NCI-H2196 treated with DMSO at 0.1 percent for 48 hours (cell line): Measurements from ENCODE around the gene PISD.
"Not testable (repeated sequence)": the region's sequence is repeated elsewhere in the genome, so short reads cannot be mapped to it uniquely, and the experiment has no call there.

Experiments
- DNase-seq: peaks from one replicate; lab custom pipeline; 2025; ENCODE audit not compliant: unreplicated experiment; lab: John Stamatoyannopoulos, UW

Gene PISD

GRCh38 chr22:31610611-31611010 is 51.4 kb downstream of the PISD start:
- no peak for DNase-seq

GRCh38 chr22:31609716-31610115 is 52.3 kb downstream of the PISD start:
- no peak for DNase-seq

GRCh38 chr22:31607696-31608095 is 54.3 kb downstream of the PISD start:
- DNase-seq = no peak

- DNase-seq = no peak
Observed at GRCh38 chr22:31605851-31606585, 56.0 kb downstream of the PISD start.

DNA sequence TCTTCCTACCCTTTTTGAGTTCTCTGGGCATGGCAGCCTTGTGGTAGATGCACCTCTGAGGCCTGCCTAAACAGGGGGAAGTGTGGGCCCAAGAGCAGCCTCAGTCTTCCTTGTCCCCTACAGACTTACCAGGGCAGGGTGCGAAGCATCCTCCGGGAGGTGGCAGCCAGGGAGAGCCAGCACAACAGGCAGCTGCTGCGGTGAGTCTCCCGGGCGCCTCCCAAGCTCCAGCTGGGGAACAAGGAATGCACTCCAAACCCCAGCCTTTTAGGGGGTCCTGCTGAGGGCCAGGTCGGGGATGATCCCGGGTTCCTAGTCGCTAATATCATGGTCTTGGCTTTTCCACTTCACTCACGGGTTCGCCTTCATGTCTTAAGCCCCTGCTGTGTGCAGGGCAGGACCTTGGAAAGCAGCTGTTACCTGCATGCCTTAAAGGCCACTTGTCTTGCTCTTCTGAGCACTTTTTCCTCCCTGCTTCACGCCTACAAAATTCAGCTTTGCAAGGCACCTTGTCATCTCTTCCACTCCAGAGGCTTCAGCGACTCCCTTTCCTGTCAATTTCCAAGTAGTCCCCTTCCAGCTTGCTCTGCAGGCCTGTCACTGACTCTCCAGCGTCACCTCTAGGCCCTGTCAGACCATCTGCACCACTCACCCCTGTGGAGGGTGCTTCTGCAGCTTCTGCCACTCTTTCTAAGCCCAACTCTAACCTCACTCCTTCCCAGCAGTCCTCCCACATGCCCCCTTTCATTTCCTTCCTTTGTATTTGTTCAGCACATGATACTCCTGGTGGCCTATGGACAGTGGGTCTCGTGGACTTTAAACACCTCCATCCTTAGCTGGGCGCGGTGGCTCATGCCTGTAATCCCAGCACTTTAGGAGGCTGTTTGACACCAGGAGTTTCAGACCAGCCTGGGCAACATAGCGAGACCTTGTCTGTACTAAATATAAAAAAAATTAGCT is 57.0 kb downstream of the PISD start:
- DNase-seq = no peak

- no peak for DNase-seq
Observed at GRCh38 chr22:31604137-31604705, 57.8 kb downstream of the PISD start.

DNA sequence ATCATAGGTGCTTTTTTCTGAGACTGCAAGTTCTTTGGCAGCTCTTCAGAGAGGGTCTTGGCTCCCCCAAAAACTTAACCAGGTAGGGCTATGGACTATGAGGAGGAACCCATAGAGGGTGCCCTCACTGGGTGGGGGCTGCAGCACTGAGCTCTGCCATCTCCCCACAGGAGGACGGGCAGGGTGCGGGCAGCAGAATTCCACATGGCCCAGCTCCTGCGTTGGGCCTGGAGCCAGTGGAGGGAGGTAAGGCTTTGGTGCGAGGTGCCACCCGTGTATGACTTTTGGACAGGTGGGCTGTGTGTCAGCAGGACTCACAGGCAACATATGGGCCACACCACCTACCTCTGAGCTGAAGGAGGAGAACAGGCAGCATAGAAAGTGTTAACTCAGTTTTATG is 58.4 kb downstream of the PISD start:
- no peak for DNase-seq

GRCh38 chr22:31603081-31603525 is 58.9 kb downstream of the PISD start:
- no peak for DNase-seq

DNA sequence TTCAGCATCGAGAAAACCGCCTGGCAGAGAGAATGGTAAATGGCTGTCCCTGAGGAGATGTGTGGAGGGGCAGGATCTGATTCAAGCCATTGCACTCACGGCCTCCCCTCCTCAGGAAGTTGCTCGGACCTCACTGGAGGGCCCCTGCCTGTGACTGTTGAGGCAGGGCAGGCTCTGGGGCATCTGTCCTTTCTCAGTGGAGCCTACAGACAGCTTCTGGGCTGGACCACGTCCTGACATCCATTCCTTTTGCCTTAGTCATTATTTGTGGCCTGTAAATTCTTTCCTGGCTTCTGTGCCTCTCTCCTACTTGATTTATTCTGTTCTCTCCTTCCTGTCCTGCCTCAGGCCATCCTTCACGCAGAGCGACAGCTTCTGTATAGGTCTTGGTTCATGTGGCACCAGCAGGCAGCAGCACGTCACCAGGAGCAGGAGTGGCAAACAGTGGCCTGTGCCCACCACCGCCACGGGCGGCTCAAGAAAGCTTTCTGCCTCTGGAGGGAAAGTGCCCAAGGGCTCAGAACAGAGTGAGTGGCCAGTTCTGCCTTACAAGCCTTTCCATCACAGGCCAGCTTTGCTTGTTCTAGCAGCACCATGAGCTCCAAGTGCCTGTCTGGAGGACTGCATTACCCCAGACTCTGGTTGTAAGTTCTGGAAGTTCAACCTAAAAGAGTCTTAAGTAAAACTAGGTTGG is 59.6 kb downstream of the PISD start:
- DNase-seq = no peak

GRCh38 chr22:31595271-31595670 is 66.7 kb downstream of the PISD start:
- DNase-seq = no peak

DNA sequence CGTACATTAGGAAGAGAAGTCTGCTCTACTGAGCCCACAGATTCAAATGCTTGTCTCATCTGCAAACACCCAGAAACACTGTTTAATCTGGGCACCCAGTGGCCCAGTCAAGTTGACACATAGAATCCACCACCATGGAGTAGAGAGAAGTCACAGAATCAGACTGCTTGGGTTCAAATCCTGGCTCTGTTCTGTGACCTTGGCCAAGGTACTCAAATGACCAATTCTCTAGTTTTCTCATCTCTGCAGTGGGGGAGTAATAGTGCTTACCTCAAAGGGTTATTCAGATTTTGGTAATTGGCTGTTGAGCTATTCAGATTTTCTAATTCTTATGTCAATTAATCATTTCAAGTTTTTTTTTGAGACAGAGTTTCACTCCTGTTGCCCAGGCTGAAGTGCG is 71.9 kb downstream of the PISD start:
- not testable (repeated sequence) for DNase-seq

- no peak for DNase-seq
Observed at GRCh38 chr22:31588970-31589675, 72.9 kb downstream of the PISD start.

GRCh38 chr22:31586137-31586920 is 75.7 kb downstream of the PISD start:
- no peak for DNase-seq

DNA sequence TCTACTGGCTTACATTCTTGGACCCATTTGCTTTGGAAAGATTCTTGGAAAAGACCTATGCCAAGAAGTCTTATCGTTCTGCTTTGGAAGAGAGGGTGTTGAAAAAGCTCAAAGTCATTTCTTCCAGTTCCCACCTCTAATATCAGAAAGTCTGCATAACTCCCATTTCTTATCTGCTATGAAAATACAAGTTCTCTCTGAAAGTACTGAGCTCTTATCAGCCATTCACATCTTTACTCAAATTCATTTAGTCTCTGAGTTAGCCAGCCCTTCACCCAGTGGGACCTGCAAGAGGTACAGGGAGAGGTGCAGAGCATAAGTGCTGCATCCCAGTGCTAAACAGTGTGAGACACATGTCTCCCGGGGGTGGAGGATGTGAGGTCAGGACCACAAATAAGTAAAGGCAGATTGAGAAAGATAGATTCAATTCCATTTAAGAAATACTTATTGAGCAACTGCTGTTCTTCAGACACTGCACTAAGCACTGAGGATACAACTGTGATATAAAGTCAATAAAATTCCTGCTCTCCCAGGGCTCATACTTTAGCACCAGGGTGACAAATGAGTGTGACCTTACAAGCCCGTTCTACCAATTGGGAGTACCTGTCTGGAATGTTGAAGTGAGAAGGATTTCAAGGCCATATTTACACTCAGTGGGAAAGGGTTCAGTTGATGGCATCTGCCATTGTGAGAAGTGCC is 76.7 kb downstream of the PISD start:
- DNase-seq = no peak

DNA sequence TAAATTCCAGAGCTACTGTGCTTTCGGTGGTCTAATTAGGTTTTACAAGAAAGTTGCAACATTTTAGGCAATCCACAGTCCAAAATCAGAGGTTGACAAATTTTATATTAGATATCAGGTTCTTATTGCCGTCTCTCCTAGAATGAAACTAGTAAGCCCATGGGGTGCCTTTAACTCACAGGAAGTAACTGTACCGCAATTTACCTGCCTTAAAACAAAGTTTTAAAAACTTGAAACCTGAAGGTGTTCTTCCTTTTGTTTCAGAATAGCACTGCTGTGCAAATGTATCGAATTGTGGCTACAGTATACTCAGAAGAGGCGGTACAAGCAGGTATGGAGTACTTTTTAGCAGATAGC is 77.2 kb downstream of the PISD start:
- DNase-seq = no peak

- no peak for DNase-seq
Observed at GRCh38 chr22:31583861-31584485, 78.0 kb downstream of the PISD start.

DNA sequence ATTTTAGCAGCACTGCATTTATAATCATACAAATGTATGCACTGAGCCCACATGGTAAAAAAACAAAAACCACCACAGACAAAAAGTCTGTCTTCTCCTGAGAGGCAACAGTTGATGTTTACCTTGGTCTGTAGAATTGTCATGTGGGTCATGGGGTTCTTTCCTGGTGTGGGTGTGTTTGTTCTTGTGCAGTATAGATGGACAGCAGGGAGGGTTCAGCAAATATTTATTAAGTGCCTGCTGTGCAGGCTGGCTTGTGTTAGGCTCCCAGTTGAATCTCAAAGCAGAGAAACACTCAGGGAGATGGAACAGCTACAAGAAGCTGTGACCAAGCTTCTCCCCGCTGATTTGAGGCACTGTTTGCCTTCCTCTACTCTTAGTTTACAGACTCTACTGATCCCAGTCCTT is 82.2 kb downstream of the PISD start:
- peak; percentile 49 for DNase-seq

DNA sequence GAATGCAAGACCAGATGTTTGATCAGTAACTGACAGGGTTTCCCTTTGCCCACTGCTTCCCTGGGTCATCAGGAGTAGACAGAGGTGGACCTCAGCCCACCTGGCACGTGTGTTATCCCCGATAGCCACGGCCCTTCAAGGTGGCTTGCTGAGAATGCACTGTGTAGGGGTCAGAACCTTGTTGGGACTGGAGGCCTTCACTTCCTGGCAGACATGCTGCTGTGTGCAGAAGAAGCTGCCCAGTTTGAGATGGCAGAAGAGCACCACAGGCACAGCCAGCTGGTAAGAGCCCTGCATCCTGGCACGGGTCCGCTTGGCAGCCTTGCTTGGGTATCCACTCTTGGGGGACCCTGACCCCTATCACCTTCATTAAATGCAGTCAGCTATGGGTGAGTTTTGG is 83.8 kb downstream of the PISD start:
- no peak for DNase-seq

DNA sequence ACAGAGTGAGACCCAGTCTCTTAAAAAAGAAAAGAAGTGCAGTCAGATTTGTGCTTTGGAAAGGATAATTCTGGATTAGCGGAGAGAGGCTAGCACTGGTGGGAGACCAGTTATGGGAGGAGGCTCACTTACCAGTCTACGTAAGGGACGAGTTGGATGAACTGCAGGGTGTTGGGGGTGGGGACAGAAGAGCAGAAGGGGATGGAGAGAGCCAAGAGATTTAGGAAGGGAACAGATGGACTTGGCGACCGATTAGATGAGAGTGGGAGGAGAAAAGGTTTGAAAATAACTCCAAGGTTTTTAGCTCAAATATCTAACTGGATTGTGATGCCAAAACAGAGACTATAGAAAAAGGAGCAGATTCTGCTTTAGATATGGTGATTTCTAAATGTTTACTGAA is 84.3 kb downstream of the PISD start:
- DNase-seq = no peak
